HG03103 (cell line): ENCODE measurements around the gene EXOC4.
"Not testable (repeated sequence)": the region's sequence is repeated elsewhere in the genome, so short reads cannot be mapped to it uniquely, and the experiment has no call there.

ENCODE experiments used
- ATAC-seq: cut with Tn5 transposase; IDR thresholded peaks from one replicate; pipeline ENCODE4 v1.9.1; 2021; ENCODE audit warnings: low read depth; ENCODE audit not compliant: unreplicated experiment

EXOC4 gene

GRCh38 chr7:133310232-133310862 lies 57.5 kb downstream of the EXOC4 start:
- ATAC-seq = no peak

GRCh38 chr7:133313575-133313974 lies 60.7 kb downstream of the EXOC4 start:
- no peak for ATAC-seq

GRCh38 chr7:133314084-133314483 lies 61.2 kb downstream of the EXOC4 start:
- no peak for ATAC-seq

- ATAC-seq = no peak
These were observed 62.6 kb downstream of the EXOC4 start for GRCh38 chr7:133315332-133316040.

GRCh38 chr7:133319842-133320241 lies 67.0 kb downstream of the EXOC4 start:
- no peak for ATAC-seq

- no peak for ATAC-seq
These were observed 68.0 kb downstream of the EXOC4 start for GRCh38 chr7:133320891-133321290.

- ATAC-seq = not testable (repeated sequence)
These were observed 68.5 kb downstream of the EXOC4 start for GRCh38 chr7:133321366-133321765.

- not testable (repeated sequence) for ATAC-seq
These were observed 73.9 kb downstream of the EXOC4 start for GRCh38 chr7:133326745-133327144.

GRCh38 chr7:133328021-133328420 lies 75.1 kb downstream of the EXOC4 start:
- ATAC-seq = not testable (repeated sequence)

- no peak for ATAC-seq
These were observed 77.2 kb downstream of the EXOC4 start for GRCh38 chr7:133330085-133330484.

GRCh38 chr7:133331861-133332260 lies 79.0 kb downstream of the EXOC4 start:
- no peak for ATAC-seq

- ATAC-seq = no peak
These were observed 86.9 kb downstream of the EXOC4 start for GRCh38 chr7:133339772-133340171.

GRCh38 chr7:133344275-133344674 lies 91.4 kb downstream of the EXOC4 start:
- no peak for ATAC-seq

- ATAC-seq = no peak
These were observed 93.0 kb downstream of the EXOC4 start for GRCh38 chr7:133345690-133346421.

GRCh38 chr7:133348250-133348649 lies 95.4 kb downstream of the EXOC4 start:
- no peak for ATAC-seq

GRCh38 chr7:133349101-133349500 lies 96.2 kb downstream of the EXOC4 start:
- no peak for ATAC-seq

- ATAC-seq = no peak
These were observed 99.6 kb downstream of the EXOC4 start for GRCh38 chr7:133352430-133352829.

- no peak for ATAC-seq
These were observed 100.9 kb downstream of the EXOC4 start for GRCh38 chr7:133353775-133354174.

GRCh38 chr7:133354546-133355324 lies 101.9 kb downstream of the EXOC4 start:
- no peak for ATAC-seq

- no peak for ATAC-seq
These were observed 102.4 kb downstream of the EXOC4 start for GRCh38 chr7:133355325-133355708.

GRCh38 chr7:133355822-133356221 lies 102.9 kb downstream of the EXOC4 start:
- ATAC-seq = no peak
